Left ventricle myocardium inferior (tissue), 1 donor: Measurements from ENCODE around the gene SMCO4. TPM values are rescaled to one million over a fixed set of nuclear protein-coding genes. Genes with fewer than 3 reads are reported as not detected.

Source experiments
- DNase-seq: peaks from one replicate; pipeline ENCODE4 v3.0.0-alpha.2; 2020
- H3K27ac ChIP-seq: fragments of 200-600 bp; replicated peaks from 2 replicates; pipeline ENCODE4 v1.8.0; 2021
- H3K27me3 ChIP-seq: fragments of 200-600 bp; 2 replicates; pipeline ENCODE4 v1.8.0; 2021; ENCODE audit warnings: low read depth
- H3K36me3 ChIP-seq: fragments of 200-600 bp; 2 replicates; pipeline ENCODE4 v1.8.0; 2021
- H3K4me1 ChIP-seq: fragments of 200-600 bp; 2 replicates; pipeline ENCODE4 v1.8.0; 2021
- H3K4me3 ChIP-seq: fragments of 200-600 bp; 2 replicates; pipeline ENCODE4 v1.8.0; 2021; ENCODE audit warnings: mild to moderate bottlenecking, moderate library complexity
- H3K9me3 ChIP-seq: fragments of 200-600 bp; replicated peaks from 2 replicates; pipeline ENCODE4 v1.8.0; 2021
- intact Hi-C: fragments of 100-400 bp; cut with micrococcal nuclease; formaldehyde crosslinking; loops from one replicate; pipeline ENCODE4 v1.11.0; 2022
- total RNA-seq: library from RNA; stranded (reverse); fragmentation: NEBNext Ultra II Directional; extraction: Animal tissue kit (Norgen Biotek cat#: 25700); gene quantifications from one replicate; pipeline ENCODE4 v1.2.1, GENCODE V29; 2021
- TF ChIP-seq, protein P1 (sequence below): fragments of 200-600 bp; IDR thresholded peaks from 2 replicates; pipeline ENCODE4 v1.8.0; 2021; ENCODE audit warnings: antibody characterized with exemption, mild to moderate bottlenecking, borderline replicate concordance
- donor health status: DM: no; HTN: yes; CAD: no; lungs with severe emphysema.

SMCO4 gene
- total RNA-seq, 1 donor from 2014 or later, result 57.6 TPM

- peaks cover 29% of the 10 kb centered on the region for H3K4me1 ChIP-seq
- DNase-seq, result no peak
- intact Hi-C loops, result no loop called here
- H3K9me3 ChIP-seq, result no peaks in the 10 kb centered on the region
- no peaks in the 10 kb centered on the region for H3K36me3 ChIP-seq
- H3K27me3 ChIP-seq, result no peaks in the 10 kb centered on the region
- H3K27ac ChIP-seq, result peak overlapping the region; percentile 27
- TF ChIP-seq, protein P1, sequence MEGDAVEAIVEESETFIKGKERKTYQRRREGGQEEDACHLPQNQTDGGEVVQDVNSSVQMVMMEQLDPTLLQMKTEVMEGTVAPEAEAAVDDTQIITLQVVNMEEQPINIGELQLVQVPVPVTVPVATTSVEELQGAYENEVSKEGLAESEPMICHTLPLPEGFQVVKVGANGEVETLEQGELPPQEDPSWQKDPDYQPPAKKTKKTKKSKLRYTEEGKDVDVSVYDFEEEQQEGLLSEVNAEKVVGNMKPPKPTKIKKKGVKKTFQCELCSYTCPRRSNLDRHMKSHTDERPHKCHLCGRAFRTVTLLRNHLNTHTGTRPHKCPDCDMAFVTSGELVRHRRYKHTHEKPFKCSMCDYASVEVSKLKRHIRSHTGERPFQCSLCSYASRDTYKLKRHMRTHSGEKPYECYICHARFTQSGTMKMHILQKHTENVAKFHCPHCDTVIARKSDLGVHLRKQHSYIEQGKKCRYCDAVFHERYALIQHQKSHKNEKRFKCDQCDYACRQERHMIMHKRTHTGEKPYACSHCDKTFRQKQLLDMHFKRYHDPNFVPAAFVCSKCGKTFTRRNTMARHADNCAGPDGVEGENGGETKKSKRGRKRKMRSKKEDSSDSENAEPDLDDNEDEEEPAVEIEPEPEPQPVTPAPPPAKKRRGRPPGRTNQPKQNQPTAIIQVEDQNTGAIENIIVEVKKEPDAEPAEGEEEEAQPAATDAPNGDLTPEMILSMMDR, result no peak
- H3K4me3 ChIP-seq, result no peak overlapping the region
Observed at GRCh38 chr11:93515441-93516025, 27.7 kb downstream of the SMCO4 start.

DNA sequence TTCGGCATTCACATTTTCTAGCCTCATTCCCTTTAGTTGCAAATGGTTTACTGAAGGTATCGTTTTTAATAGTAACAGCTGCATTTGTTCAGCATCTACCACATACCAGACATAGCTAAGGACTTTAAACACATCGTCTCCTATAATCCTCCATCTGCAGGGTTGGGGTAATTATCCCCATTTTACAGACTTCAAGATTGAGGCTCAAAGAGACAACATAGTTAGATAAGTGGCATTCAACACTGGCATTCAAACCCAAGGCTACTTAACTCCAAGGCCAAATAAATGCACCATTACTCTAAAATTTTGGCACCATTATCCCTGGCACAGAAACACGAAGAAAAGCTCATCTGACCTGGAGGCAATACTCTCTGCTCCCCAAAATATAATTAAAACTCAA, 28.5 kb downstream of the SMCO4 start:
- Histone ChIP-seq H3K36me3 (no peaks in the 10 kb centered on the region), H3K4me1 (peaks cover 28% of the 10 kb centered on the region), H3K4me3 (no peak overlapping the region), H3K27me3 (no peaks in the 10 kb centered on the region), H3K27ac (no peak overlapping the region), H3K9me3 (no peaks in the 10 kb centered on the region)
- DNase-seq, result no peak
- intact Hi-C loops, result no loop called here
- TF ChIP-seq, protein P1, result no peak

- intact Hi-C loops, result no loop called here
- Histone ChIP-seq H3K4me1 (peaks cover 19% of the 10 kb centered on the region), H3K36me3 (no peaks in the 10 kb centered on the region), H3K4me3 (no peak overlapping the region), H3K27ac (no peak overlapping the region), H3K27me3 (no peaks in the 10 kb centered on the region), H3K9me3 (no peaks in the 10 kb centered on the region)
- TF ChIP-seq, protein P1, result no peak
- DNase-seq, result no peak
Observed at GRCh38 chr11:93513772-93514171, 29.4 kb downstream of the SMCO4 start.

DNA sequence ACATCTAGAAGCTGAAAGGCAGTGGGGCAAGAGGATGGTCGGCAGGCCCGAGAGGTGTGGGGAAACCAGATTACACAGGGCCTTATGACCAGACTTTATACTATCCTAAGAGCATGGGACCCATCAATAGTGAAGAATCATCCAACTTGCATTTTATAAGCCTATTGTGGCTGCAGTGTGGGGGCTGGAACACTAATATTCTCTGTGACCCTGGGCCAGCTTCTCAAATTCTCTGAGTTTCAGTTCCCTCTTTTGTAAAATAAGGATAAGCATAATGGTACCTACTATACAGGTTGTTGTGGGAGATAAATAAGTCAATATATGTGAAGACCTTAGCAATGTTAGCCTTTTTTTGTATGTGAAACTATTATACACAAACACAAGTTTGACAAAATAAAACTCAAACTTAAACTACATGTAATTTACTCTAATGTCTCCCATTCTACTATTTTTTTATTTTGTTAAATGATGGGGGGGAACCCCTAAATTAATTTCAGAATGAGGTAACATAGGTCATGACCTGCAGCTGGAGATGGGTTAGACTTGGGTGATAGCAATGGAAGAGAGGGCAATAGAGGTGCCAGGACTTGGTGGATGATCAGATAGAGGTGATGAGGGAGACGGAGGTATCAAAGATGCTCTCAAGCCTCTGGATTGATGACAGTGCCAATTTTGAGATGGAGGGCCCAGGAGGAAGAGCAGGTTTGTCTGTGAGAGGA, 30.1 kb downstream of the SMCO4 start:
- Histone ChIP-seq H3K4me1 (peaks cover 16% of the 10 kb centered on the region), H3K27me3 (no peaks in the 10 kb centered on the region), H3K27ac (no peak overlapping the region), H3K36me3 (no peaks in the 10 kb centered on the region), H3K4me3 (no peak overlapping the region), H3K9me3 (no peaks in the 10 kb centered on the region)
- intact Hi-C loops, result no loop called here
- TF ChIP-seq, protein P1, result no peak
- no peak for DNase-seq

- H3K36me3 ChIP-seq, result no peaks in the 10 kb centered on the region
- no peaks in the 10 kb centered on the region for H3K9me3 ChIP-seq
- no peak overlapping the region for H3K27ac ChIP-seq
- H3K4me1 ChIP-seq, result peaks cover 16% of the 10 kb centered on the region
- TF ChIP-seq, protein P1, result no peak
- no peak for DNase-seq
- intact Hi-C loops, result no loop called here
- H3K4me3 ChIP-seq, result no peak overlapping the region
- no peaks in the 10 kb centered on the region for H3K27me3 ChIP-seq
Observed at GRCh38 chr11:93512073-93512475, 31.1 kb downstream of the SMCO4 start.
